GM18520 (cell line): ENCODE results near the gene ARMH3.

ENCODE experiments used
- ATAC-seq: cut with Tn5 transposase; IDR thresholded peaks from one replicate; pipeline ENCODE4 v1.9.1; 2021; ENCODE audit not compliant: unreplicated experiment

The ARMH3 gene

DNA sequence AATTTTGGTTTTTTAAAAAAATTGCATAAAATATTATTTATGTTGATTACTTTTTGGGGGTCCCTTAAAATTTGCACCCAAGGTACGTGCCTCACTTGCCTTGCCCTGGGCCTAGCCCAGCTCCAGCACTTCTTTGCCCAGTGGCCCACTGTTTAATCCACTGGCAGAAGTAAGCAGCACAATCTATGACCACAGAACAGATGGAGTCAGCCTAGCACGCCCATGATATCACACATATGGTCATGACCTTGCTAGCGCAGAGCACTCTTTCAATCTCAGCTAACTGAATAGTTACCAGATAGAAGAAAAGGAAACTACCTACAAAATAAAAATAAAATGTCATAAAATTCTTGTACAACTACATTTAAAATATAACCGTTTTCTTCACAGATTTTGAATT lies 243.4 kb downstream of the ARMH3 start:
- ATAC-seq, result no peak

DNA sequence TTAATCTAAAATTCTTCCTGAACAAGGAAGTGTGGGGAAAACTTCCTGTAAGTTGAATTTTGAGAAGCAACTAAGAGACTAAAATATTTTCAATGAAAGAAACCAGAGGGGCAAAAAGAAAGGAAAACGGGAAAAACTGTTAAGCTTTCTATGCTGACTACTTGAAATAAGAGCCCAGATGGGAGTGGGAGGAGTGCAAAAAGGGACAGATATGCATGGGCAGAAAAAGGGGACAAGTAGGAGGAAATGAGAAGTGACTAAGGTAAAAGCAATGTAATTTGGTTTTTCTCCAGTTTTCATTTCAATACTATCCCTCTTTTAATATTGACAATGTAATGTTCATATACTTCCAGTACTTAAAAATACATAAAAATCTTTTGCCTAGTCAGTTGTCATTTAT lies 248.8 kb downstream of the ARMH3 start:
- ATAC-seq, result no peak

- no peak for ATAC-seq
These were observed 252.5 kb downstream of the ARMH3 start for GRCh38 chr10:101803511-101803910.

DNA sequence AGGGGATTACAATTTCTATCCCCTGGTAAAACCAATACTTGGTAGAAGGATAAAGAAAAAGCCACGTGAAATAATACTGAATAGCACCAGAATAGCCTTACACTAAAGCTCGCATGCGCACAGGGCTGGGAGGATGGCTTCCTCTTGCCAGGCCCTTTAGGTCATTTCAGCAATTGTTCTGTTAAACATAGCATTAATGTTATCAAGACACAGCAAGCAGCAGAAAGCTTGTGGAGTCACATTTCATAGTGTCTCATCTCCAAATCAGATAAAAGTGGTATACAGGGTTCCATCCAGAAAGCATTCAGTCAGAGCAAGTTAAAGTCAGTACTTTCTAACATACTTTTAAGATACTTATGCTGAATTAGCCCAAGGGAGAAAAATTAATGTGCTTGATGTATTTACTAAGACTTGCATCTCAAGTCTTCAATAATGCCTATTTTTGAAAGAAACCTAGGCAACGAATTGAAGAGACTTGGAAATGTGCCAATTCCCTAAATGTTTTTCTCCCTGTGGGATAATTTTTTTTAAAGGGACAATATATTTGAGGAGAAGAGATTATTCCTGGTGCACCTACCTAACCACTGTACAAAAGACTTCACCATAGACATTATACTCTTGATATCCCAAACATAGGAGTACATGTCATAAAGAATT lies 258.4 kb downstream of the ARMH3 start:
- no peak for ATAC-seq
